K562 (cell line): Measurements from ENCODE around the gene BGLAP. TPM values are rescaled to one million over a fixed set of nuclear protein-coding genes. Genes with fewer than 3 reads are reported as not detected.

Experiments used
- ARHGAP35 ChIP-seq: fragments of 450-650 bp; IDR thresholded peaks from 2 replicates; pipeline ENCODE4 v1.6.1; 2018; ENCODE audit not compliant: partially characterized antibody
- BCOR ChIP-seq: fragments of 450-650 bp; IDR thresholded peaks from 2 replicates; pipeline ENCODE4 v1.6.1; 2016
- C11orf30 ChIP-seq: fragments of 450-650 bp; IDR thresholded peaks from 2 replicates; pipeline ENCODE4 v1.6.1; 2016; ENCODE audit warnings: low read depth, mild to moderate bottlenecking
- CTBP1 ChIP-seq: fragments of 450-650 bp; IDR thresholded peaks from 2 replicates; pipeline ENCODE4 v1.6.1; 2016; ENCODE audit warnings: borderline replicate concordance
- HDAC2 ChIP-seq: fragments of 450-650 bp; IDR thresholded peaks from 2 replicates; pipeline ENCODE4 v1.6.1; 2016; ENCODE audit warnings: mild to moderate bottlenecking
- HMBOX1 ChIP-seq: sonication (generic); IDR thresholded peaks from 2 replicates; pipeline ENCODE4 v1.6.1; 2016
- KLF13 ChIP-seq: fragments of 450-650 bp; IDR thresholded peaks from 2 replicates; pipeline ENCODE4 v1.6.1; 2016; ENCODE audit warnings: missing genetic modification characterization, low read depth, mild to moderate bottlenecking, missing compliant biosample characterization, moderate library complexity, borderline replicate concordance
- MBD2 ChIP-seq: sonication (generic); IDR thresholded peaks from 2 replicates; pipeline ENCODE4 v1.6.1; 2016; ENCODE audit warnings: low read depth, borderline replicate concordance
- NONO ChIP-seq, 2 experiments: fragments of 200-400 bp in 1 of 2; fragments of 450-650 bp in 1 of 2; formaldehyde crosslinking in 1 of 2; IDR thresholded peaks; 2 replicates each; pipeline ENCODE4 v1.6.1; 2017; ENCODE audit warnings: low read depth in 2 of 2, mild to moderate bottlenecking in 2 of 2, moderate library complexity in 2 of 2, low read length in 1 of 2
- RNF2 ChIP-seq: sonication (generic); IDR thresholded peaks from 2 replicates; pipeline ENCODE4 v1.6.1; 2016
- TFAM ChIP-seq: fragments of 250-450 bp; sonication (Bioruptor Pico); conservative IDR thresholded peaks from 2 replicates; pipeline ENCODE4 v1.5.0; 2021; ENCODE audit warnings: mild to moderate bottlenecking, moderate library complexity
- TOE1 ChIP-seq, 2 experiments: fragments of 450-650 bp in 1 of 2; sonication (generic) in 1 of 2; formaldehyde crosslinking in 1 of 2; IDR thresholded peaks; 2 replicates each; pipeline versions ENCODE4 v1.7.1 to v1.8.0; 2016 to 2022; ENCODE audit warnings: borderline replicate concordance in 2 of 2, mild to moderate bottlenecking in 2 of 2, antibody characterized with exemption in 1 of 2, inconsistent platforms in 1 of 2, low read depth in 1 of 2, missing genetic modification reagents in 1 of 2, moderate library complexity in 1 of 2
- VEZF1 ChIP-seq: fragments of 200-800 bp; sonication (Bioruptor generic); IDR thresholded peaks from 2 replicates; pipeline ENCODE4 v1.6.1; 2017; ENCODE audit warnings: missing genetic modification characterization, missing compliant biosample characterization
- ZBTB33 ChIP-seq: sonication (generic); formaldehyde crosslinking; IDR thresholded peaks from 2 replicates; pipeline ENCODE4 v1.8.1; 2023; ENCODE audit warnings: mild to moderate bottlenecking, missing genetic modification reagents
- ZNF121 ChIP-seq: sonication (generic); formaldehyde crosslinking; conservative IDR thresholded peaks from 2 replicates; pipeline ENCODE4 v1.8.0; 2022; ENCODE audit warnings: missing genetic modification reagents
- ZNF639 ChIP-seq, 2 experiments: fragments of 200-800 bp in 1 of 2; sonication (Bioruptor generic) in 1 of 2; sonication (generic) in 1 of 2; formaldehyde crosslinking in 1 of 2; IDR thresholded peaks in 1 of 2; conservative IDR thresholded peaks in 1 of 2; 2 replicates each; pipeline versions ENCODE4 v1.5.0 to v1.6.1; 2016 to 2020; ENCODE audit warnings: missing compliant biosample characterization in 1 of 2, missing genetic modification characterization in 1 of 2, missing genetic modification reagents in 1 of 2
- ZSCAN29 ChIP-seq: fragments of 450-650 bp; IDR thresholded peaks from 2 replicates; pipeline ENCODE4 v1.6.1; 2017
- polyA plus RNA-seq, 8 experiments: library from polyadenylated mRNA; depleted of rRNA in 4 of 8; stranded (reverse) in 5 of 8; unstranded in 3 of 8; fragments of >200 nt; fragmentation: Nextera tagmentation in 2 of 8; fragmentation: Illumina TruSeq in 1 of 8; extraction: Ambion mirVana in 2 of 8; extraction: Trizol in 1 of 8; gene quantifications; 2 replicates each; pipeline versions ENCODE4 v1.2.1 to v1.2.3, GENCODE V29; 2011 to 2014; ENCODE audit warnings: inconsistent platforms in 1 of 8, missing spikeins in 1 of 8
- total RNA-seq, 7 experiments: library from RNA; depleted of rRNA in 6 of 7; stranded (reverse); fragments of >200 nt in 6 of 7; fragmentation: Illumina TruSeq in 2 of 7; extraction: Trizol in 2 of 7; gene quantifications; 2 replicates each; pipeline versions ENCODE4 v1.2.1 to v1.2.3, GENCODE V29; 2011 to 2021; ENCODE audit warnings: low replicate concordance in 1 of 7

The BGLAP gene
- total and polyA plus RNA-seq, 9 of the 15 experiments (the other 6 are each of a cell fraction or from before 2014, with no cell fraction given), result 0.15 to 1.4 (median 0.28) TPM; not detected in 3

- TF ChIP-seq CTBP1, result peak; percentile 70; the same call in 1 of the 2 replicates
- peak in 1 of 2 experiments; percentile 28; a peak in 1 of 4 replicates for TF ChIP-seq ZNF639 (CRISPR knock-in tag; conservative IDR thresholded peaks at IDR 0.05 in 1 of 2, IDR thresholded peaks at IDR 0.05 in 1 of 2)
- peak; percentile 90 for TF ChIP-seq C11orf30
- TF ChIP-seq BCOR, result 0 out of 2 replicates have a peak, but pooled peaks have one; percentile 5
- TF ChIP-seq NONO (IDR thresholded peaks at IDR 0.05; ENCODE audit: low read depth in 2 of 2, low read length in 1 of 2), result 0 out of 4 replicates have a peak, but pooled peaks of 1 of the 2 experiments have one; percentile 55
- peak; percentile 71 for TF ChIP-seq VEZF1
- TF ChIP-seq MBD2, result peak; percentile 96
- TF ChIP-seq TFAM, result no peak
- TF ChIP-seq RNF2, result 0 out of 2 replicates have a peak, but pooled peaks have one; percentile 44
- TF ChIP-seq TOE1 (IDR thresholded peaks at IDR 0.05; ENCODE audit: borderline replicate concordance), result 0 out of 2 replicates have a peak, but pooled peaks have one; percentile 13
- no peak for TF ChIP-seq TOE1 (CRISPR knock-in tag; IDR thresholded peaks at IDR 0.05; ENCODE audit: borderline replicate concordance, low read depth)
- 0 out of 2 replicates have a peak, but pooled peaks have one; percentile 40 for TF ChIP-seq ZBTB33 (CRISPR knock-in tag)
- no peak; the same call in 1 of the 2 replicates for TF ChIP-seq HDAC2
- TF ChIP-seq ARHGAP35, result peak; percentile 85
- TF ChIP-seq ZNF121 (CRISPR knock-in tag), result no peak
- no peak for TF ChIP-seq ZSCAN29
- TF ChIP-seq KLF13 (tag), result peak; percentile 67; the same call in 1 of the 2 replicates
- peak; percentile 13; the same call in 1 of the 2 replicates for TF ChIP-seq HMBOX1
Measured at GRCh38 chr1:156212833-156213643, 28.9 kb upstream of the BGLAP start, which contains the start of gene PMF1 (continued).
